H1 (cell line): Measurements from ENCODE around the gene DUS1L. TPM values are rescaled to one million over a fixed set of nuclear protein-coding genes. Genes with fewer than 3 reads are reported as not detected.

Experiments
- CTCF ChIA-PET: fragments of 300-600 bp; sonication (Branson Sonifier 250); formaldehyde crosslinking; loops from one replicate; lab custom pipeline; 2021; ENCODE audit not compliant: partially characterized antibody; lab: Charles Lee
- POLR2A ChIA-PET: fragments of 300-600 bp; sonication (Branson Sonifier 250); formaldehyde crosslinking; loops from one replicate; lab custom pipeline; 2021; ENCODE audit warnings: inconsistent platforms; ENCODE audit not compliant: partially characterized antibody; lab: Charles Lee
- DNase-seq, 2 experiments: peaks; one replicate each; pipeline versions ENCODE4 v3.0.0 to v3.0.0-alpha.2; 2010 to 2022; ENCODE audit warnings: low spot score in 2 of 2, low read depth in 1 of 2, mixed read lengths in 1 of 2
- FAIRE-seq: peaks from 2 replicates; lab custom pipeline; 2011; peaks lifted over from hg19 to GRCh38; lab: Jason Lieb, UNC
- H2AFZ ChIP-seq: 2 replicates; pipeline ENCODE4 v1.8.1; 2012; ENCODE audit warnings: low read length, inconsistent platforms
- H2AK5ac ChIP-seq: 2 replicates; pipeline ENCODE4 v1.6.1; 2013; ENCODE audit warnings: low read depth, low read length
- H2BK120ac ChIP-seq: replicated peaks from 2 replicates; pipeline ENCODE3; 2013; ENCODE audit warnings: low read depth, low read length, inconsistent platforms
- H2BK12ac ChIP-seq: 2 replicates; pipeline ENCODE4 v1.6.1; 2013; ENCODE audit warnings: low read depth, low read length
- H2BK15ac ChIP-seq: 2 replicates; pipeline ENCODE4 v1.6.1; 2013; ENCODE audit warnings: low read length
- H2BK20ac ChIP-seq: 2 replicates; pipeline ENCODE4 v1.6.1; 2013; ENCODE audit warnings: low read length
- H2BK5ac ChIP-seq: 2 replicates; pipeline ENCODE4 v1.6.1; 2013; ENCODE audit warnings: low read depth, low read length
- H3K14ac ChIP-seq: 2 replicates; pipeline ENCODE4 v1.6.1; 2013; ENCODE audit warnings: inconsistent platforms; ENCODE audit not compliant: insufficient read length
- H3K18ac ChIP-seq: 2 replicates; pipeline ENCODE4 v1.6.1; 2013; ENCODE audit warnings: low read length; ENCODE audit errors: extremely low read depth
- H3K23ac ChIP-seq: 2 replicates; pipeline ENCODE4 v1.6.1; 2013; ENCODE audit warnings: inconsistent platforms; ENCODE audit not compliant: insufficient read length
- H3K23me2 ChIP-seq: 2 replicates; pipeline ENCODE4 v1.6.1; 2013; ENCODE audit warnings: low read depth, low read length
- H3K27ac ChIP-seq: 2 replicates; pipeline ENCODE4 v1.6.1; 2011; ENCODE audit warnings: low read depth, low read length, inconsistent platforms
- H3K27me3 ChIP-seq, 4 experiments: replicated peaks in 1 of 4; 1 replicate in 1 of 4; 2 replicates in 3 of 4; pipeline versions ENCODE4 v1.6.1 to v1.8.1; 2011 to 2013; ENCODE audit warnings: low read length in 3 of 4, mild to moderate bottlenecking in 3 of 4, inconsistent platforms in 2 of 4, mixed read lengths in 2 of 4, moderate library complexity in 1 of 4; ENCODE audit not compliant: control insufficient read depth in 3 of 4, insufficient read depth in 3 of 4; ENCODE audit errors: extremely low read depth in 1 of 4
- H3K36me3 ChIP-seq, 4 experiments: 2 replicates each; pipeline versions ENCODE4 v1.6.1 to v1.8.1; 2011 to 2013; ENCODE audit warnings: mild to moderate bottlenecking in 4 of 4, low read length in 3 of 4, moderate library complexity in 2 of 4, control low read depth in 1 of 4, inconsistent platforms in 1 of 4; ENCODE audit not compliant: insufficient read depth in 4 of 4, control insufficient read depth in 2 of 4
- H3K4ac ChIP-seq: replicated peaks from 2 replicates; pipeline ENCODE3; 2013; ENCODE audit warnings: low read length, low read depth, mixed read lengths, inconsistent platforms; ENCODE audit not compliant: insufficient read length
- H3K4me1 ChIP-seq, 4 experiments: replicated peaks in 1 of 4; 1 replicate in 1 of 4; 2 replicates in 3 of 4; pipeline versions ENCODE4 v1.6.1 to v1.8.1; 2011 to 2013; ENCODE audit warnings: low read length in 3 of 4, inconsistent platforms in 2 of 4, mixed read lengths in 1 of 4; ENCODE audit not compliant: insufficient read depth in 4 of 4, control insufficient read depth in 3 of 4
- H3K4me2 ChIP-seq, 2 experiments: 2 replicates each; pipeline versions ENCODE4 v1.6.1 to v1.8.1; 2011 to 2013; ENCODE audit warnings: low read depth in 2 of 2, low read length in 2 of 2, control low read depth in 1 of 2, inconsistent platforms in 1 of 2, mild to moderate bottlenecking in 1 of 2; ENCODE audit not compliant: insufficient read depth in 1 of 2
- H3K4me3 ChIP-seq, 4 experiments: fragments of 200-600, 300-600 bp in 1 of 4; sonication (generic), shearing (Covaris generic), sonication (Bioruptor Twin) in 1 of 4; 2 replicates each; pipeline versions ENCODE4 v1.5.1 to v1.8.1; 2011 to 2016; ENCODE audit warnings: low read length in 4 of 4, low read depth in 3 of 4, control low read depth in 2 of 4, inconsistent platforms in 2 of 4, mild to moderate bottlenecking in 2 of 4, mixed read lengths in 1 of 4, moderate library complexity in 1 of 4; ENCODE audit not compliant: insufficient read depth in 2 of 4; ENCODE audit errors: extremely low read depth in 1 of 4
- H3K56ac ChIP-seq: replicated peaks from 2 replicates; pipeline ENCODE3; 2013; ENCODE audit warnings: low read depth, mild to moderate bottlenecking, mixed read lengths, low read length, inconsistent platforms; ENCODE audit not compliant: insufficient read length
- H3K79me1 ChIP-seq: 2 replicates; pipeline ENCODE4 v1.6.1; 2013; ENCODE audit warnings: low read depth, low read length, control low read depth
- H3K79me2 ChIP-seq, 2 experiments: 2 replicates each; pipeline versions ENCODE4 v1.6.1 to v1.8.1; 2012 to 2013; ENCODE audit warnings: low read length in 2 of 2, mild to moderate bottlenecking in 2 of 2, inconsistent platforms in 1 of 2; ENCODE audit not compliant: insufficient read depth in 2 of 2, control insufficient read depth in 1 of 2
- H3K9ac ChIP-seq, 4 experiments: replicated peaks in 1 of 4; 1 replicate in 1 of 4; 2 replicates in 3 of 4; pipeline versions ENCODE4 v1.6.1 to v1.8.1; 2011 to 2013; ENCODE audit warnings: low read depth in 3 of 4, low read length in 3 of 4, control low read depth in 2 of 4, mild to moderate bottlenecking in 2 of 4, moderate library complexity in 2 of 4, inconsistent platforms in 1 of 4; ENCODE audit errors: extremely low read depth in 1 of 4
- H3K9me3 ChIP-seq, 2 experiments: 2 replicates each; pipeline versions ENCODE4 v1.6.1 to v1.8.1; 2012 to 2013; ENCODE audit warnings: mild to moderate bottlenecking in 2 of 2, moderate library complexity in 2 of 2, control low read depth in 1 of 2, inconsistent platforms in 1 of 2, low read depth in 1 of 2, low read length in 1 of 2, mixed read lengths in 1 of 2; ENCODE audit not compliant: insufficient read depth in 2 of 2
- H4K20me1 ChIP-seq, 2 experiments: replicated peaks in 1 of 2; 2 replicates each; pipeline versions ENCODE3 to v1.8.1; 2011 to 2013; ENCODE audit warnings: inconsistent platforms in 2 of 2, low read length in 2 of 2, mild to moderate bottlenecking in 1 of 2; ENCODE audit not compliant: insufficient read depth in 2 of 2, control insufficient read depth in 1 of 2
- H4K5ac ChIP-seq: 2 replicates; pipeline ENCODE4 v1.6.1; 2013; ENCODE audit warnings: low read length, low read depth, mixed read lengths, inconsistent platforms; ENCODE audit not compliant: insufficient read length
- H4K8ac ChIP-seq: 2 replicates; pipeline ENCODE4 v1.8.0; 2013; ENCODE audit warnings: mild to moderate bottlenecking, moderate library complexity, low read length, inconsistent platforms; ENCODE audit not compliant: insufficient read depth; ENCODE audit errors: extremely low read depth
- H4K91ac ChIP-seq: replicated peaks from 2 replicates; pipeline ENCODE3; 2013; ENCODE audit warnings: low read length, mixed read lengths, inconsistent platforms; ENCODE audit not compliant: insufficient read length
- BCL11A ChIP-seq, 2 experiments: IDR thresholded peaks; one replicate each; pipeline ENCODE4 v1.6.1; 2011; ENCODE audit warnings: low read depth in 2 of 2, low read length in 2 of 2, mild to moderate bottlenecking in 2 of 2
- CREB1 ChIP-seq: IDR thresholded peaks from 2 replicates; pipeline ENCODE4 v1.6.1; 2012; ENCODE audit warnings: inconsistent platforms
- HDAC2 ChIP-seq, 2 experiments: fragments of 300-600 bp in 1 of 2; sonication (generic) in 1 of 2; IDR thresholded peaks; 2 replicates each; pipeline ENCODE4 v1.6.1; 2011 to 2012; ENCODE audit warnings: low read depth in 2 of 2, low read length in 2 of 2, mild to moderate bottlenecking in 2 of 2, moderate library complexity in 2 of 2, borderline replicate concordance in 1 of 2, inconsistent platforms in 1 of 2
- KDM5A ChIP-seq: fragments of 200-600 bp; IDR thresholded peaks from 2 replicates; pipeline ENCODE4 v1.7.1; 2012; ENCODE audit warnings: mild to moderate bottlenecking, low read length, inconsistent platforms, mixed read lengths
- RFX5 ChIP-seq: IDR thresholded peaks from 2 replicates; pipeline ENCODE4 v1.6.1; 2011; ENCODE audit warnings: low read depth, low read length, improper control_type of control experiment, borderline replicate concordance
- SIN3A ChIP-seq, 2 experiments: IDR thresholded peaks in 1 of 2; conservative IDR thresholded peaks in 1 of 2; 2 replicates each; pipeline ENCODE4 v1.6.1; 2011 to 2012; ENCODE audit warnings: low read length in 2 of 2, improper control_type of control experiment in 1 of 2, low read depth in 1 of 2, mild to moderate bottlenecking in 1 of 2
- TAF7 ChIP-seq: optimal IDR thresholded peaks from 2 replicates; pipeline ENCODE3; 2011; ENCODE audit warnings: low read depth, mild to moderate bottlenecking, inconsistent platforms, low read length, moderate library complexity, borderline replicate concordance
- TCF12 ChIP-seq: IDR thresholded peaks from 2 replicates; pipeline ENCODE4 v1.6.1; 2011; ENCODE audit warnings: low read depth, mild to moderate bottlenecking, low read length
- YY1 ChIP-seq: IDR thresholded peaks from 2 replicates; pipeline ENCODE4 v1.6.1; 2011; ENCODE audit warnings: low read depth, mild to moderate bottlenecking, low read length
- WGBS, 2 experiments: shearing (Covaris generic) in 1 of 2; methylation state at CpG; one replicate each; pipeline versions ENCODE4 v1.1.6 to v1.1.7; 2013 to 2015; ENCODE audit warnings: low lambda C conversion rate in 2 of 2, mixed read lengths in 2 of 2, inconsistent platforms in 1 of 2, low coverage in 1 of 2, missing lambda C conversion rate in 1 of 2; ENCODE audit not compliant: insufficient replicate concordance in 2 of 2, insufficient coverage in 1 of 2, insufficient read length in 1 of 2; ENCODE audit errors: extremely low coverage in 1 of 2, missing lambda C conversion rate in 1 of 2; 5-methylcytosine and 5-hydroxymethylcytosine counted together
- polyA plus RNA-seq, 7 experiments: library from polyadenylated mRNA; depleted of rRNA in 3 of 7; stranded (reverse) in 5 of 7; unstranded in 2 of 7; fragments of >200 nt in 5 of 7; fragments of 200-250 nt in 2 of 7; gene quantifications; 1 replicate in 5 of 7; 2 replicates in 1 of 7; 4 replicates in 1 of 7; pipeline versions ENCODE4 v1.2.1 to v1.2.3, GENCODE V29; 2011 to 2013; ENCODE audit warnings: missing spikeins in 2 of 7, mixed read lengths in 2 of 7
- total RNA-seq: library from RNA; stranded (reverse); fragmentation: NEBNext Ultra II Directional; extraction: Animal tissue kit (Norgen Biotek cat#: 25700); gene quantifications from 2 replicates; pipeline ENCODE4 v1.2.1, GENCODE V29; 2021
- TF ChIP-seq, protein P1 (sequence below): IDR thresholded peaks from 2 replicates; pipeline ENCODE4 v1.6.1; 2012; ENCODE audit warnings: inconsistent platforms
- TF ChIP-seq, protein P2 (sequence below): IDR thresholded peaks from 2 replicates; pipeline ENCODE4 v1.6.1; 2012; ENCODE audit warnings: inconsistent platforms

Gene DUS1L
- total and polyA plus RNA-seq, 2 of the 8 experiments (the other 6 are each of a cell fraction or from before 2014, with no cell fraction given): 34.5 to 69.1 TPM

DNA sequence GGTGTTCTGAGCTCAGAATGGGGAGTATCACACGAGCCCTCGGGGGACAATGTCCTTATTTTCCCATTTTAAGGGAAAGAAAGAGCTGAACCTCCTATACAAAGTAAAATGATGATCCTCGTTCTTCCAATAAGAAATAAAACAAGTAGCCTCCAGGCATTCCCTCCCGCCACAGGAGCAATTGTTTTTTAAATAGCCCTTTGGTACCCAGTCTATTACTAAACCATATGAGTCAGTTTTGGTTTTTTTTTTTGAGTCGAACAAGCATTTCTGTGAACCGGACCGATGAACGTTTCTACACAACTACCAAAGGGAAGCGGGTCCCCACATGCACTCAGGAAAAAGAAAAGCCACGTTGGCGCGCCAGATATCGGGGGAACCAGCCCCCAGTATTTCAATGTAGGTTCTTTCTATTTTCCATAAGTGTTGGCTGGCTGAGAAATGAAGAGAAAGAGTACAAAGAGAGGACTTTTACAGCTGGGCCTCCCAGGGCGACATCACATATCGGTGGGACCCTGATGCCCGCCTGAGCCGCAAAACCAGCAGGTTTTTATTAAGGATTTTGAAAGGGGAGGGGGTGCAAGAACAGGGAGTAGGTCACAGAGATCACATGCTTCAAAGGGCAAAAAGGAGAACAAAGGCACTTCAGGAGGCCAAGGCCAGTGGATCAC lies 24.3 kb downstream of the DUS1L start:
- no peak overlapping the region for H2BK15ac ChIP-seq
- no peak overlapping the region for H2AK5ac ChIP-seq
- H3K27ac ChIP-seq: no peak overlapping the region
- FAIRE-seq: no peak
- no peak overlapping the region for H2BK5ac ChIP-seq
- H3K4ac ChIP-seq: no peak overlapping the region
- POLR2A ChIA-PET: interaction anchor here (1.1 to 2.1 kb wide), 7 partner anchors 9 to 46 kb away, joined by 3 to 8 read pairs (median 3); partner anchors contain the start of gene RAC3
- CTCF ChIA-PET: interaction anchor here (0.6 to 4.1 kb wide), 4 partner anchors 12 to 40 kb away, joined by 3 to 21 read pairs (median 4); no protein-coding TSS in a partner anchor
- H3K79me1 ChIP-seq: no peaks in the 10 kb centered on the region
- H2BK20ac ChIP-seq: no peak overlapping the region
- WGBS, 2 experiments: 85% methylated on average over 17 of the region's 17 CpGs; no CpG with 5 or more reads in 1 of the 2 experiments
- peaks cover 0 to 4% (median 0%) of the 10 kb centered on the region in 4 experiments; a peak in 1 of 7 replicates for H3K27me3 ChIP-seq
- H4K5ac ChIP-seq: no peak overlapping the region
- peaks cover 9% of the 10 kb centered on the region; the same call in 1 of the 2 replicates for H3K23me2 ChIP-seq
- H4K8ac ChIP-seq: no peak overlapping the region
- no peak overlapping the region for H3K4me3 ChIP-seq
- no peaks in the 10 kb centered on the region for H3K36me3 ChIP-seq
- H3K9me3 ChIP-seq: no peaks in the 10 kb centered on the region
- no peak overlapping the region for H3K9ac ChIP-seq
- peaks cover 0 to 4% of the 10 kb centered on the region in 2 experiments for H4K20me1 ChIP-seq
- H3K79me2 ChIP-seq: no peaks in the 10 kb centered on the region
- H3K4me2 ChIP-seq: 0 out of 4 replicates have a peak overlapping the region, but pooled peaks of 1 of the 2 experiments have one; percentile 6
- H2AFZ ChIP-seq: no peak overlapping the region
- H4K91ac ChIP-seq: no peak overlapping the region
- no peak for DNase-seq
- no peak overlapping the region for H3K18ac ChIP-seq
- H3K23ac ChIP-seq: no peak overlapping the region
- no peak overlapping the region for H3K56ac ChIP-seq
- H2BK12ac ChIP-seq: no peak overlapping the region
- H2BK120ac ChIP-seq: no peak overlapping the region
- H3K14ac ChIP-seq: no peak overlapping the region
- peaks cover 3 to 19% (median 8%) of the 10 kb centered on the region in 4 experiments; a peak in 6 of 7 replicates for H3K4me1 ChIP-seq
- TF ChIP-seq BCL11A (IDR thresholded peaks at IDR 0.05; ENCODE audit: low read depth in 2 of 2, low read length in 2 of 2): no peak
- TF ChIP-seq, protein P1, sequence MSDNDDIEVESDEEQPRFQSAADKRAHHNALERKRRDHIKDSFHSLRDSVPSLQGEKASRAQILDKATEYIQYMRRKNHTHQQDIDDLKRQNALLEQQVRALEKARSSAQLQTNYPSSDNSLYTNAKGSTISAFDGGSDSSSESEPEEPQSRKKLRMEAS: no peak
- no peak for TF ChIP-seq YY1
- TF ChIP-seq TCF12: no peak
- TF ChIP-seq HDAC2 (IDR thresholded peaks at IDR 0.05; ENCODE audit: borderline replicate concordance in 1 of 2, low read depth in 2 of 2, low read length in 2 of 2): no peak
- no peak for TF ChIP-seq CREB1
- TF ChIP-seq TAF7: no peak
- TF ChIP-seq RFX5: no peak
- TF ChIP-seq KDM5A: no peak
- TF ChIP-seq, protein P2, sequence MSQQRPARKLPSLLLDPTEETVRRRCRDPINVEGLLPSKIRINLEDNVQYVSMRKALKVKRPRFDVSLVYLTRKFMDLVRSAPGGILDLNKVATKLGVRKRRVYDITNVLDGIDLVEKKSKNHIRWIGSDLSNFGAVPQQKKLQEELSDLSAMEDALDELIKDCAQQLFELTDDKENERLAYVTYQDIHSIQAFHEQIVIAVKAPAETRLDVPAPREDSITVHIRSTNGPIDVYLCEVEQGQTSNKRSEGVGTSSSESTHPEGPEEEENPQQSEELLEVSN: no peak
- no peak for TF ChIP-seq SIN3A (conservative IDR thresholded peaks at IDR 0.05 in 1 of 2, IDR thresholded peaks at IDR 0.05 in 1 of 2; ENCODE audit: low read depth in 1 of 2, low read length in 2 of 2)
